ENCODE results near the gene PTPRK. TPM values are rescaled to one million over a fixed set of nuclear protein-coding genes. Genes with fewer than 3 reads are reported as not detected.

Gene PTPRK
- total and polyA plus RNA-seq, 4 donors, result 8.2 to 224 (median 42.9) TPM

GRCh38 chr6:128206610-128207426 lies 313.6 kb downstream of the PTPRK start:
- ATAC-seq (ENCODE audit: insufficient read depth, low FRiP score), result no peak
- no peak for DNase-seq
- no peaks in the 10 kb centered on the region for H3K9me3 ChIP-seq (ENCODE audit: control insufficient read depth in 4 of 4, insufficient read depth in 3 of 4, low read length in 3 of 4)

GRCh38 chr6:128204616-128205015 lies 315.8 kb downstream of the PTPRK start:
- ATAC-seq (ENCODE audit: insufficient read depth, low FRiP score) (no peak), DNase-seq (no peak)
- Histone ChIP-seq H3K4me1 (ENCODE audit: control insufficient read depth in 5 of 5, insufficient read depth in 5 of 5, low read length in 5 of 5) (no peaks in the 10 kb centered on the region), H3K27me3 (ENCODE audit: control insufficient read depth in 3 of 3, insufficient read depth in 3 of 3, low read length in 2 of 3) (no peaks in the 10 kb centered on the region), H3K9ac (ENCODE audit: insufficient read depth in 1 of 2, low read length in 2 of 2) (no peak overlapping the region), H3K4me3 (no peak overlapping the region), H3K27ac (ENCODE audit: low read depth in 1 of 2, low read length in 1 of 2) (no peak overlapping the region), H3K9me3 (ENCODE audit: control insufficient read depth in 4 of 4, insufficient read depth in 3 of 4, low read length in 3 of 4) (no peaks in the 10 kb centered on the region), H3K36me3 (ENCODE audit: control insufficient read depth in 4 of 4, insufficient read depth in 4 of 4, low read length in 4 of 4) (no peaks in the 10 kb centered on the region)
- no peak for TF ChIP-seq CTCF (IDR thresholded peaks at IDR 0.05; ENCODE audit: control extremely low read depth, extremely low read depth)
- WGBS, 2 donors, result 92 to 95% methylated on average over 3 of the region's 3 CpGs

More at GRCh38 chr6:128206610-128207426, 313.6 kb downstream of the PTPRK start:
- H3K27ac ChIP-seq (ENCODE audit: low read depth in 1 of 2, low read length in 1 of 2), result no peak overlapping the region
- no peak overlapping the region for H3K4me3 ChIP-seq
- H3K27me3 ChIP-seq (ENCODE audit: control insufficient read depth in 3 of 3, insufficient read depth in 3 of 3, low read length in 2 of 3), result no peaks in the 10 kb centered on the region
- H3K36me3 ChIP-seq (ENCODE audit: control insufficient read depth in 4 of 4, insufficient read depth in 4 of 4, low read length in 4 of 4), result no peaks in the 10 kb centered on the region
- no peak overlapping the region for H3K9ac ChIP-seq (ENCODE audit: insufficient read depth in 1 of 2, low read length in 2 of 2)
- no peak for TF ChIP-seq CTCF (IDR thresholded peaks at IDR 0.05; ENCODE audit: control extremely low read depth, extremely low read depth)
- 92 to 98% methylated on average over 2 of the region's 2 CpGs for WGBS, 2 donors
- H3K4me1 ChIP-seq (ENCODE audit: control insufficient read depth in 5 of 5, insufficient read depth in 5 of 5, low read length in 5 of 5), result peaks cover 0 to 2% (median 0%) of the 10 kb centered on the region in 5 donors

GRCh38 chr6:128202169-128202765 lies 318.1 kb downstream of the PTPRK start:
- H3K27me3 ChIP-seq (ENCODE audit: control insufficient read depth in 3 of 3, insufficient read depth in 3 of 3, low read length in 2 of 3), result no peaks in the 10 kb centered on the region
- WGBS, 2 donors, result 74 to 87% methylated on average over 12 of the region's 12 CpGs
- peak; percentile 58 for ATAC-seq (ENCODE audit: insufficient read depth, low FRiP score)
- no peak overlapping the region for H3K9ac ChIP-seq (ENCODE audit: insufficient read depth in 1 of 2, low read length in 2 of 2)
- TF ChIP-seq CTCF (IDR thresholded peaks at IDR 0.05; ENCODE audit: control extremely low read depth, extremely low read depth), result no peak
- DNase-seq, result peak in 1 of 3 donors; percentile 9
- H3K9me3 ChIP-seq (ENCODE audit: control insufficient read depth in 4 of 4, insufficient read depth in 3 of 4, low read length in 3 of 4), result no peaks in the 10 kb centered on the region
- no peak overlapping the region for H3K27ac ChIP-seq (ENCODE audit: low read depth in 1 of 2, low read length in 1 of 2)
- H3K4me3 ChIP-seq, result no peak overlapping the region
- no peaks in the 10 kb centered on the region for H3K36me3 ChIP-seq (ENCODE audit: control insufficient read depth in 4 of 4, insufficient read depth in 4 of 4, low read length in 4 of 4)
- H3K4me1 ChIP-seq (ENCODE audit: control insufficient read depth in 5 of 5, insufficient read depth in 5 of 5, low read length in 5 of 5), result no peaks in the 10 kb centered on the region

Data from lung (tissue), 12 donors.